Heart right ventricle (tissue), 16 donors: ENCODE data around the gene PPARG. TPM values are rescaled to one million over a fixed set of nuclear protein-coding genes. Genes with fewer than 3 reads are reported as not detected.

ENCODE experiments used
- ATAC-seq, 8 donors: fragments of 200-7000 bp; cut with Tn5 transposase; one replicate each; pipeline ENCODE4 v1.9.1; 2020; ENCODE audit warnings: mild to moderate bottlenecking in 8 of 8, moderate library complexity in 8 of 8, moderate number of reproducible peaks in 1 of 8
- DNase-seq, 2 donors: peaks; one replicate each; pipeline ENCODE4 v3.0.0-alpha.2; 2020
- H3K27ac ChIP-seq, 10 donors: fragments of 200-600 bp; sonication (generic) in 2 of 10; one replicate each; pipeline versions ENCODE4 v1.5.0 to v1.8.0; 2020 to 2022; ENCODE audit warnings: mild to moderate bottlenecking in 3 of 10
- H3K27me3 ChIP-seq, 7 donors: fragments of 200-600 bp; one replicate each; pipeline ENCODE4 v1.8.0; 2021 to 2022; ENCODE audit warnings: mild to moderate bottlenecking in 2 of 7
- H3K36me3 ChIP-seq, 9 donors: fragments of 200-600 bp; sonication (generic) in 1 of 9; one replicate each; pipeline versions ENCODE4 v1.5.0 to v1.8.0; 2020 to 2022; ENCODE audit warnings: mild to moderate bottlenecking in 2 of 9
- H3K4me1 ChIP-seq, 9 donors: fragments of 200-600 bp; sonication (generic) in 1 of 9; one replicate each; pipeline versions ENCODE4 v1.5.0 to v1.8.0; 2020 to 2022; ENCODE audit warnings: mild to moderate bottlenecking in 4 of 9
- H3K4me3 ChIP-seq, 10 donors: fragments of 200-600 bp; sonication (generic) in 2 of 10; one replicate each; pipeline versions ENCODE4 v1.5.0 to v1.8.0; 2020 to 2022; ENCODE audit warnings: mild to moderate bottlenecking in 7 of 10, moderate library complexity in 2 of 10
- H3K9me3 ChIP-seq, 11 donors: fragments of 200-600 bp in 10 of 11; sonication (generic) in 2 of 11; one replicate each; pipeline versions ENCODE4 v1.5.0 to v1.8.0; 2013 to 2022; ENCODE audit warnings: mild to moderate bottlenecking in 2 of 11, control low read depth in 1 of 11, moderate library complexity in 1 of 11
- WGBS, 2 donors: extraction: QIAGEN DNeasy Blood & Tissue Kit; methylation state at CpG; one replicate each; pipeline ENCODE4 v1.1.7; 2013; ENCODE audit warnings: inconsistent platforms in 1 of 2; 5-methylcytosine and 5-hydroxymethylcytosine counted together
- intact Hi-C, 10 donors: fragments of 100-400 bp; cut with DNase I; formaldehyde crosslinking; loops; one replicate each; pipeline versions ENCODE4 v1.11.1 to v1.14.2; 2022
- polyA plus RNA-seq, 2 donors: library from polyadenylated mRNA; stranded (reverse); fragments of 200-250 nt; gene quantifications; one replicate each; pipeline ENCODE4 v1.2.3, GENCODE V29; 2013
- total RNA-seq, 10 donors: library from RNA; stranded (reverse); fragmentation: NEBNext Ultra II Directional in 3 of 10; extraction: Animal tissue kit (Norgen Biotek cat#: 25700) in 3 of 10; gene quantifications; one replicate each; pipeline versions ENCODE4 v1.2.1 to v1.2.4, GENCODE V29; 2021 to 2023
- TF ChIP-seq, protein P1 (sequence below), 9 donors: fragments of 200-600 bp; sonication (generic) in 2 of 9; IDR thresholded peaks; one replicate each; pipeline versions ENCODE4 v1.5.0 to v1.8.0; 2021 to 2022; ENCODE audit warnings: antibody characterized with exemption in 9 of 9, mild to moderate bottlenecking in 5 of 9, moderate library complexity in 1 of 9
- donor health status: Arrhythmogenic right ventricular cardiomyopathy.
- donor health status: ischemic (EF 13 %, LVEDD 7.1; RV severe dilation, severe dysfunction).
- donor health status: healthy with polysubstance abuse.
- donor health status: DM: no; HTN: yes; CAD: no.
- donor health status: DM: no; HTN: no; CAD: no.
- donor health status: ischemic (EF 25% LVEDD 6.9; RV normal size, moderate dysfunction).
- donor health status: ischemic (EF 25% LVEDD 5.7; RV mildly dilated, moderate dysfunction).
- donor health status: healthy.
- donor health status: DM: yes; HTN: yes; CAD: no.
- donor health status: Ischemic cardiomyopathy.
- donor health status: ischemic (EF 35%, LVEDD 5.7; RV mildly dilated, moderate dysfunction).
- donor health status: nonischemic (EF 11% LVEDD 7.7; RV severe dilation, severe dysfunction).
- donor health status: DM: yes; HTN: yes; CAD: no.
- donor health status: PGD.
- donor health status: ischemic (EF 29% LVEDD 5.4; RV normal size, mild dysfunction).
- donor health status: nonischemic (EF 23%, LVEDD 6.1; RV moderate dilation, normal function).

PPARG gene
- total and polyA plus RNA-seq, 12 donors: 10.8 to 31.5 (median 14.6) TPM

GRCh38 chr3:12300137-12300536, 11.3 kb downstream of the PPARG start:
- intact Hi-C loops: no loop called here
- H3K4me1 ChIP-seq: peaks cover 0 to 30% (median 0%) of the 10 kb centered on the region in 9 donors
- H3K36me3 ChIP-seq: no peaks in the 10 kb centered on the region
- H3K27ac ChIP-seq: no peak overlapping the region
- no peaks in the 10 kb centered on the region for H3K27me3 ChIP-seq
- no peak overlapping the region for H3K4me3 ChIP-seq
- TF ChIP-seq, protein P1, sequence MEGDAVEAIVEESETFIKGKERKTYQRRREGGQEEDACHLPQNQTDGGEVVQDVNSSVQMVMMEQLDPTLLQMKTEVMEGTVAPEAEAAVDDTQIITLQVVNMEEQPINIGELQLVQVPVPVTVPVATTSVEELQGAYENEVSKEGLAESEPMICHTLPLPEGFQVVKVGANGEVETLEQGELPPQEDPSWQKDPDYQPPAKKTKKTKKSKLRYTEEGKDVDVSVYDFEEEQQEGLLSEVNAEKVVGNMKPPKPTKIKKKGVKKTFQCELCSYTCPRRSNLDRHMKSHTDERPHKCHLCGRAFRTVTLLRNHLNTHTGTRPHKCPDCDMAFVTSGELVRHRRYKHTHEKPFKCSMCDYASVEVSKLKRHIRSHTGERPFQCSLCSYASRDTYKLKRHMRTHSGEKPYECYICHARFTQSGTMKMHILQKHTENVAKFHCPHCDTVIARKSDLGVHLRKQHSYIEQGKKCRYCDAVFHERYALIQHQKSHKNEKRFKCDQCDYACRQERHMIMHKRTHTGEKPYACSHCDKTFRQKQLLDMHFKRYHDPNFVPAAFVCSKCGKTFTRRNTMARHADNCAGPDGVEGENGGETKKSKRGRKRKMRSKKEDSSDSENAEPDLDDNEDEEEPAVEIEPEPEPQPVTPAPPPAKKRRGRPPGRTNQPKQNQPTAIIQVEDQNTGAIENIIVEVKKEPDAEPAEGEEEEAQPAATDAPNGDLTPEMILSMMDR (IDR thresholded peaks at IDR 0.05): no peak
- DNase-seq (no peak), ATAC-seq (no peak)
- H3K9me3 ChIP-seq: no peaks in the 10 kb centered on the region
- 94 to 95% methylated on average over 4 of the region's 4 CpGs for WGBS, 2 donors

DNA sequence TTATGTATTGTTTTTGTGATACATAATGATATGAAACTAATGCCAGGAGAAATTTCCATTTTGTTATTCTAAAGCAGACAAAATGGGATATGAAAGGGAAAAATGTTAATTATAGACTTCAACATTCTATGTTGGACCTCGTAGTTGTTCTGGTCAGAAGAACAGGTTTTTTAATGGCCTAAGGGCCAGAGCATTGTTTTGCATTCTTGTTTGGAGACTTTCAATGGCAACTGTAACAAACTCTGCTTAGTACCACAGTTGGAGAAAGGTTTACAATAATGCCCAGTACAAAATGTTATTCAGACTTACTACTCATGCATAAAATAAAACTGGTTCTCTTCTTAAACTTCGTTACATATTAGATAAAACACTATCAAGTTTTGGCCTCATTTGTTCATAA, 12.2 kb downstream of the PPARG start:
- peaks cover 0 to 30% (median 0%) of the 10 kb centered on the region in 9 donors for H3K4me1 ChIP-seq
- no peaks in the 10 kb centered on the region for H3K36me3 ChIP-seq
- H3K9me3 ChIP-seq: no peaks in the 10 kb centered on the region
- WGBS, 2 donors: 81 to 87% methylated on average over 2 of the region's 2 CpGs
- no peaks in the 10 kb centered on the region for H3K27me3 ChIP-seq
- intact Hi-C loops: no loop called here
- H3K4me3 ChIP-seq: no peak overlapping the region
- DNase-seq (no peak), ATAC-seq (no peak)
- no peak overlapping the region for H3K27ac ChIP-seq
- TF ChIP-seq, protein P1 (IDR thresholded peaks at IDR 0.05): no peak

- Histone ChIP-seq H3K27ac (no peak overlapping the region), H3K4me3 (no peak overlapping the region), H3K36me3 (no peaks in the 10 kb centered on the region), H3K9me3 (no peaks in the 10 kb centered on the region), H3K4me1 (peaks cover 0 to 30% (median 0%) of the 10 kb centered on the region in 9 donors), H3K27me3 (no peaks in the 10 kb centered on the region)
- intact Hi-C loops: no loop called here
- DNase-seq: no peak
- ATAC-seq: no peak
- 90% methylated on average over 1 of the region's 1 CpG for WGBS, 2 donors
- TF ChIP-seq, protein P1 (IDR thresholded peaks at IDR 0.05): no peak
Observed at GRCh38 chr3:12301513-12301912, 12.6 kb downstream of the PPARG start.

DNA sequence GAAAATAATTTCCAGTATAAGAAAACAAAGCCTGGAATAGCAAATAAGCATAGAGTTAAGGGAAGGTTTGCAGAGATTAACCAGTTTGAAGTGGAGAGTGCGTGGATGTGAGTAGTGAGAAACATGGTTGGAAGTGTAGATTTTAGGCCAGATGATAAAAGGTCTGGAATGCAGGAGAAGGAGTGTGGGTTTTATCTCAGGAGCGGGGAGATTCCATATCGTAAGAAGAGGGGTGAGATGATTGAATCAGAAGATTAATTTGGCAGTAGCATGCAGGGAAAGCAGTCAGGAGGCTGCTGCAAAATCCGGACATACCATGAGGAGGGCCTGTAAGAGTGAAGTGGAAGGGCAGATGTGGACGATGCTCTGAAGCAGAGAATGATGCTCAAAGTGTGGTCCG, 13.7 kb downstream of the PPARG start:
- no peak overlapping the region for H3K4me3 ChIP-seq
- DNase-seq (no peak), ATAC-seq (no peak)
- H3K9me3 ChIP-seq: no peaks in the 10 kb centered on the region
- WGBS, 2 donors: 71 to 77% methylated on average over 6 of the region's 6 CpGs
- intact Hi-C loops: no loop called here
- no peaks in the 10 kb centered on the region for H3K36me3 ChIP-seq
- H3K27ac ChIP-seq: no peak overlapping the region
- TF ChIP-seq, protein P1 (IDR thresholded peaks at IDR 0.05): no peak
- H3K27me3 ChIP-seq: no peaks in the 10 kb centered on the region
- H3K4me1 ChIP-seq: peaks cover 0 to 33% (median 0%) of the 10 kb centered on the region in 9 donors
